Measurements from ENCODE around the gene ULK1. TPM values are rescaled to one million over a fixed set of nuclear protein-coding genes. Genes with fewer than 3 reads are reported as not detected.
A peak's percentile ranks its signal among the peaks of the same experiment; 100 is the strongest.

The ULK1 gene
- 10 to 100 TPM; 11.4 to 12.5 TPM for total RNA-seq

DNA sequence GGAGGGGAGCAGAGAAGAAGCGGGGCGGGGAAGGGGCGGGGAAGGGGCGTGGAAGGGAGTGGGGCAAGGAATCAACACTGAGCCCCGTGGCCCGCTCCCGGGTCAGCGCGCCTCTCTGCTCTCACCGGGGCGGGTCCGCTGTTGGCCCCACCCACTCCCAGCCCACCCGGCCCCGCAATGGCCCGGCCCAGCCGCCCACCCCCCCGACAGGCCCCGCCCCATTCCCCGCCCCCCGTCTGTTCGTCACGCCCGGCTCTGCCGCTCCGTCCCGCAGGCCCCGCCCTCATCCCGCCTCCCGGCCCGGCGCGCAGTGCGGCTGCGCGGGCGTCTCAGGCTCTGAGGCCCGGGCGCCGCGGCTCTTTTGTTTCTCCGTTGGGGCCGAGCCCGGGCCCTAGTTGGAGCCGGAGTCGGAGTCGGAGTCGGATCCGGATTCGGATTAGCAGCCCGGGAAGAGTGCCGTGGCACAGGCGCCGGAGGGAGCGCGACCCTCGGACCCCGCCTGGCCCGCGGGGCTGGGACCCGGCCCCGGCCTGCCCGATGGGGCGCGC is at the start of gene ULK1:
Gene ULK1 (plus strand): TSS at position 310 of the 548 bp plus-strand sequence. CDS start 380 bp downstream, outside the sequence.
- Mint-ChIP-seq H3K4me3 (peak within 1 kb of the TSS; percentile 81), H3K36me3 (no peaks in the 10 kb centered on the region), H3K4me1 (peaks cover 12% of the 10 kb centered on the region), H3K27ac (peak within 1 kb of the TSS; percentile 66), H3K27me3 (no peaks in the 10 kb centered on the region), H3K9me3 (no peaks in the 10 kb centered on the region)
- peak; percentile 95 for DNase-seq

DNA sequence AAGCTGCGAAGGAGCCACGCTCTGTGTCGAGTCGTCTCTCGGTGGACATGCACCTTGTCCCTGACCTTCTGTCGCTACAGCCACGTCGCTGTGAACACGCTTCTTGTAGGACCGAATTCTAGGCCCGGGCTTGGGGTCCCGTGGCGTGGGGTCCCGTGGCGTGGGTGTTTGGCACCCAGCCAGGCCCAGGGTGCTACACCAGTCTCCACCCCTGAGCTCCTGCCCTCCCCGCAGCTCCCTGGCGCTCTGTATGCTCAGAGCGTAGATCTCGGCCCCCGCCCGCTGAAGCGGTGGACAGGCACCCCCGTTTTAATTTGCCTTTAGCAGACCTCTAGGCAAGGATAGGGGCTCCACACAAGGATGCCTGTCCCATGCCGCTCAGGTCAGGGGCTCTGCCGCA is 49.8 kb upstream of the ULK1 start:
- no peaks in the 10 kb centered on the region for H3K36me3 Mint-ChIP-seq
- H3K27ac Mint-ChIP-seq, result no peak overlapping the region
- no peaks in the 10 kb centered on the region for H3K4me1 Mint-ChIP-seq
- no peaks in the 10 kb centered on the region for H3K9me3 Mint-ChIP-seq
- H3K27me3 Mint-ChIP-seq, result no peaks in the 10 kb centered on the region
- no peak overlapping the region for H3K4me3 Mint-ChIP-seq
- no peak for DNase-seq

DNA sequence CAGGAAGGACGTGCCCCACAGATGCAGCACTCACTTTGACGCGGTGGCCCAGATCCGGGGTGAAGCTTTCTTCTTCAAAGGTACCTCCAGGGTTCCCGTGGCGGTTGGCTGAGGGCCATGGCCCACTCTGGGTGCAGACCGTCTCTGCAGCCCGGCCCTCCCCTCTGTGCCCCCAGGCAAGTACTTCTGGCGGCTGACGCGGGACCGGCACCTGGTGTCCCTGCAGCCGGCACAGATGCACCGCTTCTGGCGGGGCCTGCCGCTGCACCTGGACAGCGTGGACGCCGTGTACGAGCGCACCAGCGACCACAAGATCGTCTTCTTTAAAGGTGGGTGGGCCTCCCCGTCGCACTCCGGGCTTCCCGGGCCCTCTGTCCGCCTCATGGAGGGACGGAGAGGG is 49.3 kb upstream of the ULK1 start:
- no peaks in the 10 kb centered on the region for H3K9me3 Mint-ChIP-seq
- H3K36me3 Mint-ChIP-seq, result no peaks in the 10 kb centered on the region
- no peak overlapping the region for H3K4me3 Mint-ChIP-seq
- no peak for DNase-seq
- no peaks in the 10 kb centered on the region for H3K27me3 Mint-ChIP-seq
- H3K27ac Mint-ChIP-seq, result no peak overlapping the region
- no peaks in the 10 kb centered on the region for H3K4me1 Mint-ChIP-seq

DNA sequence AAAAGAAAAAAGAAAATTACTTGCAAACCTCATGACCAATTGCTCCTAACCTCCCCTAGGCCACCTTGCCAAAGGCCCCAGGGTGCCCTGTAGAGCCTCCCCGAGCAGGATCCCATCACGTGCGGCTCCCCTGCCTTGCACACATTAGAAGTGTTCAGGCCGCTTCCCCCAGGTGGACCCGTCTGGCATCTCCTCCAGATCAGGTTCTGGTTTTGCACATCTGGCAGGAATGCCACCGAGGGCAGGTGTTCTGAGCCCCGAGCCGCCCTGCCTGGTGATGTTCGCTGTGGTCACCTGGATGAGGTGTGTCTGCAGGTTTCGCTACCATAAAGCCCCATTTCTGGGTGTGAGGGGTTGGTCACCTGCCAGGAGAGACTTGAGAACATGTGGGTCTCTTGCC is 47.0 kb upstream of the ULK1 start:
- H3K36me3 Mint-ChIP-seq, result no peaks in the 10 kb centered on the region
- no peaks in the 10 kb centered on the region for H3K9me3 Mint-ChIP-seq
- no peak overlapping the region for H3K4me3 Mint-ChIP-seq
- DNase-seq, result no peak
- no peak overlapping the region for H3K27ac Mint-ChIP-seq
- H3K27me3 Mint-ChIP-seq, result no peaks in the 10 kb centered on the region
- no peaks in the 10 kb centered on the region for H3K4me1 Mint-ChIP-seq

DNA sequence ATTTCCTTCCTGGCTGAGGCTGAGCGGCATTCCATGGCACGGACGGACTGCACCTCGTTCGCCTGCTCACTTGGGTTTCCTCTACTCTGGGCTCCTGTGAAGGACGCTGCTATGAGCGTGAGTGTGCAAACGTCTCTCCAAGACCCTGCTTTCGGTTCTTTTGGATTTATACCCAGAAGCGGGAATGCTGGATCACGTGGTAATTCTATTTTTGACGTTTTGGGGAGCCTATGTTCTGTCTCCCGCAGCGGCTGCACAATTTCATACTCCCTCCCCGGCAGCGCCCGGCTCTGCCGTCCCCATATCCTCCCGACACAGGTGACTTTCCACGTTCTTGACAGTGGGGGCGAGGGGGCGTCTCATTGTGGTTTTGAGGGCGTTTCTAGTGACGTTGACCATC is 45.7 kb upstream of the ULK1 start:
- Mint-ChIP-seq H3K4me1 (peaks cover 2% of the 10 kb centered on the region), H3K4me3 (no peak overlapping the region), H3K27me3 (peaks cover 4% of the 10 kb centered on the region), H3K27ac (no peak overlapping the region), H3K36me3 (no peaks in the 10 kb centered on the region), H3K9me3 (no peaks in the 10 kb centered on the region)
- DNase-seq, result no peak

DNA sequence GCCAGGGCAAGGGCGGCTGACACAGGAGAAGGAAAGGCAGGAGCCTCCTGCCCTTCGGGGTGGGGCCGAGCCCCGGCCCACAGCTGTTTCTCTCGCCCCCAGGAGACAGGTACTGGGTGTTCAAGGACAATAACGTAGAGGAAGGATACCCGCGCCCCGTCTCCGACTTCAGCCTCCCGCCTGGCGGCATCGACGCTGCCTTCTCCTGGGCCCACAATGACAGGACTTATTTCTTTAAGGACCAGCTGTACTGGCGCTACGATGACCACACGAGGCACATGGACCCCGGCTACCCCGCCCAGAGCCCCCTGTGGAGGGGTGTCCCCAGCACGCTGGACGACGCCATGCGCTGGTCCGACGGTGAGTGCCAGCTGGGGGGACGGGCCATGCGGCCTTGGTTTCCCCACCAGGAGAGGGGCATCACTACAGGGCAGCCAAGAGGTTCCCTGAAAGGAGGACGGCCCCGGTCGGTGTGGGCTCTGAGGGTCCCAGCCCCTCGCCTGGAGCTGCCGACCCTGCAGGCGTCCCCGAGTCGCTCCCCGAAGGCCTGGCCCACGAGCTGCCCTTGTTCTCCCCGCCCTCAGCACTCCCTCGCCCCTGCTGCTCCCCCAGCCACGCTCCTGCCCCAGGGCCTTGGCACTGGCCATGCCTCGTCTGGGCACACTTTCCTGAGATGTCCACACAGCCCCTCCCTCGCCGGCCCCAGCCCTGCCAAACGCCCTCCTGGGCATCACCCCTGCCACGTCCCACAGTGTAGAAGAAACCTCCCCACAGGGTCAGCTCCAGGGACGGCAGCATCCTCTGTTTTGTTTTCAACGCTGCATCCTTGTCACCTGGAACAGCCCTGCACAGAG is 44.5 kb upstream of the ULK1 start:
- Mint-ChIP-seq H3K36me3 (no peaks in the 10 kb centered on the region), H3K4me1 (peaks cover 2% of the 10 kb centered on the region), H3K4me3 (no peak overlapping the region), H3K27me3 (peaks cover 4% of the 10 kb centered on the region), H3K9me3 (no peaks in the 10 kb centered on the region), H3K27ac (no peak overlapping the region)
- no peak for DNase-seq

DNA sequence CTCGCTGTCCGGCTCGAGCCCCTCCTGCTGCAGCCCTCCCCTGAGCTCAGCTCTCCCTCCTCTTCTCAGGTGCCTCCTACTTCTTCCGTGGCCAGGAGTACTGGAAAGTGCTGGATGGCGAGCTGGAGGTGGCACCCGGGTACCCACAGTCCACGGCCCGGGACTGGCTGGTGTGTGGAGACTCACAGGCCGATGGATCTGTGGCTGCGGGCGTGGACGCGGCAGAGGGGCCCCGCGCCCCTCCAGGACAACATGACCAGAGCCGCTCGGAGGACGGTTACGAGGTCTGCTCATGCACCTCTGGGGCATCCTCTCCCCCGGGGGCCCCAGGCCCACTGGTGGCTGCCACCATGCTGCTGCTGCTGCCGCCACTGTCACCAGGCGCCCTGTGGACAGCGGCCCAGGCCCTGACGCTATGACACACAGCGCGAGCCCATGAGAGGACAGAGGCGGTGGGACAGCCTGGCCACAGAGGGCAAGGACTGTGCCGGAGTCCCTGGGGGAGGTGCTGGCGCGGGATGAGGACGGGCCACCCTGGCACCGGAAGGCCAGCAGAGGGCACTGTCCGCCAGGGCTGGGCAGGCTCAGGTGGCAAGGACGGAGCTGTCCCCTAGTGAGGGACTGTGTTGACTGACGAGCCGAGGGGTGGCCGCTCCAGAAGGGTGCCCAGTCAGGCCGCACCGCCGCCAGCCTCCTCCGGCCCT is 43.4 kb upstream of the ULK1 start:
- no peak overlapping the region for H3K27ac Mint-ChIP-seq
- H3K9me3 Mint-ChIP-seq, result no peaks in the 10 kb centered on the region
- peak; percentile 33 for DNase-seq
- H3K27me3 Mint-ChIP-seq, result peaks cover 12% of the 10 kb centered on the region
- no peaks in the 10 kb centered on the region for H3K36me3 Mint-ChIP-seq
- H3K4me1 Mint-ChIP-seq, result peaks cover 2% of the 10 kb centered on the region
- H3K4me3 Mint-ChIP-seq, result no peak overlapping the region

DNA sequence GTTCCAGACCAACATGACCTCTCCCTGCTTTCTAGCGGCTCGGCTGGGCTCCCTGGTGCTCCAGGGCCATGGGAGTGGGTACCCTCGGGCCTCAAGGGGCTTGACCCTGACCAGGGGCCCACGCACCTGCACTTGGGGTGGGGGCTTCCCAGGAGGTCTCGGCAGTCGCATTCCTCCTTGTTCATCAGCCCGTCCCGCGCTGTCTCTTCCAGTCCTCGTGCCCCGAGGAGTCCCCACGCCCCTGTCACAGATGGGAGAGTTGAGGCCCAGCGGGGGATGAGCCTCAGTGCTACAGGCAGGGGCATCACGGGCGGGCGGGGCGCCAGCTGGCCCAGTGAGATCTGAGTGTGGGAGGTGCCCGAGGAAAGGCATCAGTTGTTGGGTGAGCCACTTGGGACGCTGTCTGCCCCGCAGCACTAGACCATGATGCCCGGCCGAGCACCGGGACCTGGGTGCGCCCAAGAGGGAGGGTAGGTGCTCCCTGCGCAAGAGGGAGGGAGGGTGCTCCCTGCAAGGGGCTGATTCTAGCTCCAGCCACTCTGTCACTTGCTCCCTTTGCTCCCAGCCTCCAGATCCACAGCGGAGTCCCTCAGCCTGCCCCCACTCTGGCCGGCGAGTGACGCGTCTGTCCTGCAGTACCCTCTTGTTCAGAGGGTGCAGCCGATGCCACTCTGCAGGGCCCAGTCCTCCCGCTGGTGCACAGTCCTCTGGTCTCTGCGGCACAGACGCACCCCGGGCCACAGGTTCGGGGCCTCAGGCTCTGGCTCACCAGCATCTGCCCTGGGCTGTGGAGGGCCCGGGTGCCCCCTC is 42.5 kb upstream of the ULK1 start:
- Mint-ChIP-seq H3K36me3 (no peaks in the 10 kb centered on the region), H3K27ac (no peak overlapping the region), H3K4me3 (no peak overlapping the region), H3K4me1 (peaks cover 2% of the 10 kb centered on the region), H3K9me3 (no peaks in the 10 kb centered on the region), H3K27me3 (peaks cover 16% of the 10 kb centered on the region)
- no peak for DNase-seq

DNA sequence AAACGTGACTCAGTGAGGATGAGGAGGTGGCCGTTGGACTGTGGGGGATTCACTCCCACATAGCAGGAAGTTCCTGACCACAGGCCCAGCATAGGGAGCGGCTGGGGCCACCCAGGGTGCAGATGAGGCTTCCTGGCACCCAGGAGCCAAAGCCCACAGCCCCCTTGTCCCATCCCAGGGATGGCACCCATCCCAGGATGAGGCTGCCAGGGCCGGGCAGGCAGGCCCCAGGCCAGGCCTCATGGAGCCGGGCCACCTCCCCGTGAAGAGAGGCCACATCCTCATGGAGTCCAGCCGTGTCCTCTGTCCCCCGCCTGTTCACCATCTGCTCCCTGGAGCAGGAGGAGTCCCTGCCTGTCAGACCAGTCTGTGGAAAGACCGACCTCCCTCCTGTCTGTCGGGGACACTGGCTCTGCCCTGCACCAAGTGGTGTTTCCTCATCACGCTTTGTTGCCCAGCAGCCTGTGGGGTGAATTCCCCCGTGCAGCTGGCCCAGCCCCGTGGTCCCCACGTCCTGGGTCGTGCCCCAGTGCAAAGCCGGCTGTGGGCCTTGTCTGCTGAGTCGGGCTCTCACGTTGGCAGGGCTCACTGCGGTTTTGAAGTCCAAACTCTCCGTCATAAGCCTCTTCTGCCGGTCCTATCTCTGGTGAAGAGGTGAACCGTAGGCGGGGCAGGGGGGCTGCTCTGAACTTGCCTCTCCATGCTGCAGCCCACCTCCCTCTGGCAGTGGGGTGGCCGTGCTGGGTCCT is 41.7 kb upstream of the ULK1 start:
- Mint-ChIP-seq H3K36me3 (no peaks in the 10 kb centered on the region), H3K4me1 (peaks cover 2% of the 10 kb centered on the region), H3K27me3 (peaks cover 17% of the 10 kb centered on the region), H3K4me3 (no peak overlapping the region), H3K27ac (no peak overlapping the region), H3K9me3 (no peaks in the 10 kb centered on the region)
- DNase-seq, result no peak

DNA sequence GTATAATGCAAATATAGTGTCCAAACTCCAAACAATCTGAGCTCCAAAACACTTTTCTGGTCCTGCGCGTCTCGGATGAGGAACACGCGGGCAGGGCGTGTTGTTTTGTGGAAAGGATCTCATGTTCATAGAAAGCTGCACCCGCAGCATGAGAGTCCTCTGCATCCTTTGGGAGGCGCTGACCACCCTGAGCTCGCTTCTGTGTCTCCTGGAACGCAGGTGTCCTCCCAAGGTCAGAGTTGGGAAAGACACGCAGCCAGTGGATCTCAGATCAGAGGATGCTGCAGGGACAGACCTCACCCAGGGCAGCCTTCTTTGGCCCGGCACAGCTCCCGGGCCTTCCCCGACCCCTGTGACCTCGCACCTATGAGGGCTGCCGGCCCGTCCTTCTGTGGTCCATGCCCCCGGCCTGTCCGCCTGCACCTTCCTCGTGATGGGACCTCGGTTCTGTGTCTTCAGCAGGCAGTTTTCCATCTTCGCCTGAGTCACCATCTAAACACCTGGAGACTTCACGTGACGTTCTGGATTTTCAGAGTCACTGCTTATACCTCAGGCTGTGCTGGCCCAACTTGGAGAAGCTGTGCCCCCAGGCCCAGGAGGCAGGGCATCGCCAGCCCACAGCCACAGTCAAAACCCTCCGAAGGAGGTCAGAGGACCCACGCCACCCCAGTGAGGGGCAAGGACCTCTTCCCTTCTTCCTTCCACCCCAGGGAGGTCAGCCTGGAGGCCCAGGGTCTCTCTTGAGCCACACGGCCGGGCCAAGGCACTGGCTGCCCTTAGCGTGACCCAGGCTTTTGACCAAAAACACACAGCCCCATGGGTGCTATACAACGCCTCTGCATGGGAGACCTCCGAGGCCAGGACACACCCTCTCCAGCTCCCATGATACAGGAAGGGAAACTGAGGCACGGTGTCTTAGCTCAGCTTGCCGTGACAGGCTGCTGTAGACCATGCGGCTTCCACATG is 40.3 kb upstream of the ULK1 start:
- Mint-ChIP-seq H3K27me3 (peaks cover 22% of the 10 kb centered on the region), H3K4me1 (peaks cover 2% of the 10 kb centered on the region), H3K4me3 (no peak overlapping the region), H3K27ac (no peak overlapping the region), H3K9me3 (no peaks in the 10 kb centered on the region), H3K36me3 (no peaks in the 10 kb centered on the region)
- DNase-seq, result no peak

DNA sequence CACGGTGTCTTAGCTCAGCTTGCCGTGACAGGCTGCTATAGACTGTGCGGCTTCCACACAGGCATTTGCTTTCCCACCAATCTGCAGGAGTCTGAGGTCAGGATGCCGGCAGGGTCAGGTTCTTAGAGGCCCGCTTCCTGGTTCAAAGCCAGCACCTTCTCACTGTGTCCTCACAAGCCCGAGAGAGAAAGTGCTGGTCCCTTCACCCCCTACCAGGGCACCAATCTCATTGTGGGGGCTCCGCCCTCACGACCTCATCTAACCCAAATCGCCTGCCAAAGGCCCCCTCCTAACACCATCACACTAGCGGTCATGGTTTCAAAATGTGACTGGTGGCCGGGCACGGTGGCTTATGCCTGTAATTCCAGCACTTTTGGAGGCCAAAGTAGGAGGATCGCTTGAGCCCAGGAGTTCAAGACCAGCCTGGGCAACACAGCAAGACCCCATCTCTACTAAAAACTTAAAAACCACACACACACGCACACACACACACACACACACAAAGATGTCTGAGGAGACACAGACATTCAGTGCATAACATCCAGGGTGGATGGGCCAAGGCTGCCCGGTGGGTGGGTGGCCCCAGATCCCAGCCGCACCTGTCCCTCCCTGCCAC is 39.5 kb upstream of the ULK1 start:
- Mint-ChIP-seq H3K27me3 (peaks cover 22% of the 10 kb centered on the region), H3K27ac (no peak overlapping the region), H3K4me3 (no peak overlapping the region), H3K4me1 (peaks cover 2% of the 10 kb centered on the region), H3K36me3 (no peaks in the 10 kb centered on the region), H3K9me3 (no peaks in the 10 kb centered on the region)
- DNase-seq, result no peak

DNA sequence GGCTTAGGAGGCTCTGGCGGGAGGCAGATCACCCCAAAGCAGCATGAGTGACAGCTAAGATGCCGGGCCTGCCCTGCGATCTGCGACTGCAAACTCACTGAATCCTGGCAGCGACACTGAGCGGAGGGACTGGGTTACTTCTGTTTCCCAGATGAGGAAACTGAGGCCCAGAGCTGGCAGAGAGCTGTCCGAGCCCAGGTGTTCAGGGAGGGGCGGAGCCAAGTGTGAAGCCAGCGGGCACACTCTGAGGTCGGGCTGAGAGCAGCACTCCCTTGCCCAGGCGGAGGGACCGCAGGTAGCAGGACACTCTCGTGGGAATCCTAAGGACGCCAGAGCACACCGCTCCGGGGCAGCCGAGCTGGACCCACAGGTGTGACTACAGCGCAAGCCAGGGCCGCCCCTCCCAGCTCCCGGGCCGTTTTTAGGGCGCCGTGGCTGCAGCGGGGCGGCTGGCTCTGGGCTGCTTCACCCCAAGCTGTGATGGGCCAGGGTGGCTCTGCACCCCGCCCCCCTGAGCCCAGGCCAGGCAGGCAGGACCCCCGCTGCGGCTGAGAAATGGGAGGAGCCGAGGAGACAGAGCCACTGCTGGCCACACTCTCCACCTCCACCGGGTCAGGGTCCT is 38.8 kb upstream of the ULK1 start:
- no peak overlapping the region for H3K4me3 Mint-ChIP-seq
- peaks cover 2% of the 10 kb centered on the region for H3K4me1 Mint-ChIP-seq
- no peaks in the 10 kb centered on the region for H3K9me3 Mint-ChIP-seq
- H3K27me3 Mint-ChIP-seq, result peaks cover 22% of the 10 kb centered on the region
- DNase-seq, result no peak
- H3K36me3 Mint-ChIP-seq, result no peaks in the 10 kb centered on the region
- no peak overlapping the region for H3K27ac Mint-ChIP-seq

Measured in activated naive CD8-positive, alpha-beta T cell treated with anti-CD3 and anti-CD28 coated beads for 36 hours (primary cell).